Dermis blood vessel endothelial cell (primary cell): ENCODE measurements around the gene PPP1R12B. TPM values are rescaled to one million over a fixed set of nuclear protein-coding genes. Genes with fewer than 3 reads are reported as not detected.
"Not testable (repeated sequence)": the region's sequence is repeated elsewhere in the genome, so short reads cannot be mapped to it uniquely, and the experiment has no call there.

Experiments used
- DNase-seq: peaks from one replicate; pipeline ENCODE4 v3.0.0; 2010
- total RNA-seq: library from RNA; depleted of rRNA; stranded (reverse); fragments of >200 nt; gene quantifications from 2 replicates; pipeline ENCODE4 v1.2.3, GENCODE V29; 2014

PPP1R12B gene
- total RNA-seq, 1 donor from 2014 or later, result 15.8 TPM

DNA sequence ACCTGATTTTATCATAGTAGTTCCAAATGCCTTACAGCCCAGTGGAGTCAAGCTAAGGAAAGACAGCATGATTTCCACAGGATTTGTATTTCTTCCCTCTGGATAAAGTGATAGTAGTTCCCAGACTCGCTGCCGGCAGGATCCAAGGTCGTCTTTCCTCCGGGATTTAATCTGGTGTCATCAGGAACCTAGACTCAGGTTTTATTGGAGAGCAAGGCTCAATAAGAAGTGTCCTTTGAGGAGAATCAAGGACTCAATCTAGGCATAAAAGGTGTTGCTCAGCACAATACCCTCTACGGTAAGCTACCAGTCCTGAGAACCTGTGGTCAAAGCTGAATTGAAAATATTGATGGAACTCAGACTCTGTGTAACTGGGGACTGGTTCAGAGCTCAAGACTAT, 191.1 kb downstream of the PPP1R12B start:
- not testable (repeated sequence) for DNase-seq

GRCh38 chr1:202540014-202540413, 191.5 kb downstream of the PPP1R12B start:
- no peak for DNase-seq

GRCh38 chr1:202540448-202540847, 191.9 kb downstream of the PPP1R12B start:
- no peak for DNase-seq

DNA sequence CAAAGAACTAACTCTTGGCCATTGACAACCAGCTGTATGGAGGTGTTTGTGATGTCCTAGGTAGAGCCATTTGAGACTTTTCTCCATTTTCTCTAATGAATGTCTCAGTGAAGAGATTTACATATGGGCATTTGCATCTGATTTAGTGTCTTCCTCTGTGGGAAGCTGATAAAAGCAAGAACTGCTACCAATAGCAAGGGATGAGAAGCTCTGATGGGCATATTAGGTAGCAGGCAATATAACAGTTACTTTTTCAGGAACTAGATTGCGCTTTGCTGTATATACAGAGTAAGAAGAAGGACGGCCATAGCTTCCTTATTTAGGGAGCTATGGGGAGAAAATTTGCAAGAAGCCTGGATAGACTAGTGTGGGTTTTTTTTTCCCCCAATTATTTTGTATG, 192.4 kb downstream of the PPP1R12B start:
- DNase-seq, result not testable (repeated sequence)

GRCh38 chr1:202542415-202542814, 193.9 kb downstream of the PPP1R12B start:
- not testable (repeated sequence) for DNase-seq

- not testable (repeated sequence) for DNase-seq
Observed at GRCh38 chr1:202543537-202543936, 195.0 kb downstream of the PPP1R12B start.

- DNase-seq, result not testable (repeated sequence)
Observed at GRCh38 chr1:202544766-202545449, 196.4 kb downstream of the PPP1R12B start.

DNA sequence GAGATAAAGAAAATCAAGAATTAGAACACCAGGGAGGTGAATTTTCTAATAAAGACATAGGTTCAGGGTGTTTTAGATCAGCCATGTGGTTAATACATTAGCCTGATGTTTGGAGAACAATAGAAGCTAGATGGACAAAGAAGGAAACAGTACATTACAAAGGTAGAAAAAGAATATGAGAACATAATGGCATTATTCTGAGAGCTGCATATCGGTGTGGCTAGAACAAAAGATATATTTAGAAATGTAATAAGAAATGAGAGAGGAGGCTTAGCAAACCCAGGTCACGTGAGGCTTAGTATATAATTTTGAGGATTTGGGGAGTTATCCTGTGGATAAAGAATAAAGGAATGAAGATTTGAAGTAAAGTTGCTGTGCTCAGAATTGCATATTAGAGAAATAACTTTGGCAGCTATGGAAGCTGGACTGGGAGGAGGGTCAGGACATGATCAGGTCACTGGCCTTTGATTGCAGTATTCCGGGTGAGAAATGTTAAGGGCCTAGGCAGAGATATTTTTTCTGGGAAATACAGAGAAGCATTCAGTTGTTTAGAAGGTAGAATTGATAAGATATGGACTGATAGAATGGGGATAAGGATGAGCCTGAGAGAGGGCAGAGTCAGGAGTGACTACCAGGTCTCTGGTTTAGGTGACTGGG, 197.3 kb downstream of the PPP1R12B start:
- not testable (repeated sequence) for DNase-seq

- DNase-seq, result not testable (repeated sequence)
Observed at GRCh38 chr1:202546377-202546776, 197.9 kb downstream of the PPP1R12B start.

- DNase-seq, result not testable (repeated sequence)
Observed at GRCh38 chr1:202546796-202547195, 198.3 kb downstream of the PPP1R12B start.

DNA sequence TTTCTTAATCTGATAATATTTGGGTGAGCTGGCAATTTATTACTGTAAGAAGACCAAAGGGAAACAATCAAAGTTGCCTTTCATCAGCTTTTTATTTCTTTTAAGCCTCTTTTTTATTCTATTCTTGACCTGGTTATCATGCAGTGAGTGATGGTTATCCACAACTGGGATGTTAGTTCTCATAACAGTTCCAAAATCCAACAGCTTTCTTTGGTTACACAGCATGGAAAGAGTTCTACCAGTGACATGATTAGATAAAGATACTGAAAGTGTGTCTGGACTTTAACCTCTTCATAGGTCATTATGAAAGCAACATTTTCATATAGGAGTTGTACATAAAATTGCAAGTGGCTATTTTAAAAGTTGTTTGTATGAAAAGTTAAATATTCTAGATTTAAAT, 198.7 kb downstream of the PPP1R12B start:
- DNase-seq, result no peak

GRCh38 chr1:202550088-202550487, 201.6 kb downstream of the PPP1R12B start:
- DNase-seq, result not testable (repeated sequence)

DNA sequence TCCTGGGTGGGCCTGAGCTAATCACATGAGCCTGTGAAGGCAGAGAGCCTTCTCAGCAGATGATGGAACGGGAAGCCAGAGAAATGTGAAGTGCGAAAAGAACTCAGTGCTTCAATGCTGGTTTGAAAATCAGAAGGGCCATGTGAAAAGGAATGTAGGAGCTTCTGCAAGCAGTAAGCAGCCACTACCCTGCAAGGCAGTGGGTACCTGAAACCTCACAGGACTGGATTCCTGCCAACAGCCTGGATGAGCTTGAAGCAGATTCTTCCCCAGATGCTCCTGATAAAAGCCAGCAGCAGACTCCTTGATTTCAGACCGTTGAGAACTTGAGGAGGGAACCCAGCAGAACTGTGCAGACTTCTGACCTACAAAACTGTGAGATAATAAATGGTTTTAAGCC, 203.2 kb downstream of the PPP1R12B start:
- no peak for DNase-seq

- not testable (repeated sequence) for DNase-seq
Observed at GRCh38 chr1:202552615-202553014, 204.1 kb downstream of the PPP1R12B start.

DNA sequence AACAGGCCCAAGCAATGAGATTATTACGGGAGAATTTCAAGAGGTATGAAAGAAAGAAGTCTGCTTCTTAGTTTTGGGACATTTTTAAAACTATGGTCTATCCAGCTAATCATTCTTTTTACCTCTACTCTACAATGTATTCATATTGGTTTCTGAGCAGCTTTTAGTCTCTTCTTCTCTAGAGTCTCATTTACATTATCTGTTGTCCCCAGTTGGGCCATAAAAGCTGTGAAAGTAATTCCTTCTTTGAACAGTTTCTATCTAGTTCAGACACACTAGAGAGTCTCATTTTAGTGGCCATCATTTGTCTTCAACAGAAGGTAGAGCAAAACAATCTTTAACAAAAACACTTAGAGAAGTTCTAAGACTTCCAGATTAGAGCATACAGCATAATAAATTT, 204.6 kb downstream of the PPP1R12B start:
- DNase-seq, result not testable (repeated sequence)

- DNase-seq, result no peak
Observed at GRCh38 chr1:202553560-202554038, 205.1 kb downstream of the PPP1R12B start.

DNA sequence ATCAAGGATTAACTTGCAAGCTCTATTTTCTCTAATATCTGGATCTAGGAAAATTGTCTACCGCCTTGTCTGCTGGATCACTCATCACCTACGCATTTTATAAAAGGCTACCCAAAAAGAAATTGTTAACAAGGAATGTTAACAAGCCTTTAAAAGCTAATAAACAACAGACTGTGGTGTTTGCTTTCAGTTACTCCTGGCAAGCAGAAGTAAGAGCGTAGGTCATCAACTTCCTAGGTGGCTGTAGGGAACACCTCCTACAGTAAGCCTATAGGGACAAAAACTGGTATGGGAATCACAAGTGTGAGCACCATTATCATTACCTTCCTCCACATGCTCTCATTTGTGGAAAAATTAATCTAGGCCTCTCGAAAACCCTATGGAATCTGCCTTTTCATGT, 206.1 kb downstream of the PPP1R12B start:
- not testable (repeated sequence) for DNase-seq

GRCh38 chr1:202556037-202556436, 207.5 kb downstream of the PPP1R12B start:
- DNase-seq, result not testable (repeated sequence)

DNA sequence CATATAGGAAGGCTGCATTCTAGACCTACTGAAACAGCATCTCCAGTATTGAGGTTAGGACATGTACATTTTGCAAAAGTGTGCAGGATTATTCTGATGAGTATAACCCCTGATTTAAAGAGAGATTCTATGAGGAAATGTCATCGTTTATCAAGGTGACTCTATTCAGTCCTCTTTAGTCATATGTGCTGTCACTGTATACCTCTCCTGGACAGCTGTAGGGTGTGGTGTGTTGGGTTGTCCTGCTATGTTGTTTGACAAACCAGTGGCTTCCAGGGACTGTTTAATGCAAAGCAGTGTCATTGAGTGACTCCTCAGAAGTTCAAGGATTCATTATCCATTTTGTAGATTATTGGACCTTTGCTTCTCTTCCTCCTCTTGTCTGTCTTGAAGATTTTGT, 209.2 kb downstream of the PPP1R12B start:
- not testable (repeated sequence) for DNase-seq

DNA sequence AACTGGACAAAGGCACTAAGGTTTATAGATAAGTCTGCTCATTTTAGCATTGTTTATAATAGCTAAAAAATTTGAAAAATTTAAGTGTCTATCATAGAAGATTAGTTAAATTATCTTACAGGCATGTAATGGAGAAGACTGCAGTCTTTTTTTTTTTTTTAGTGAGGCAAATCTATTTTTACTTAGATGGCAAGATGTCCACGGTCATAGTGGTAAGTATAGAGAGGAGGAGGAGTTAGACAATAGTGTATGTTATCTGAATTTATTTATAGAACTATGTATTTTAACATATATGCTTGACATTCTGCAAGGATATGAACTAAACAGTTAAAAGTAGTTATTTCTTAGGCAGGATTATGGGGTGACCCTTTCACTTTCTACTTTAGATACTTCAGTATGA, 212.7 kb downstream of the PPP1R12B start:
- no peak for DNase-seq

DNA sequence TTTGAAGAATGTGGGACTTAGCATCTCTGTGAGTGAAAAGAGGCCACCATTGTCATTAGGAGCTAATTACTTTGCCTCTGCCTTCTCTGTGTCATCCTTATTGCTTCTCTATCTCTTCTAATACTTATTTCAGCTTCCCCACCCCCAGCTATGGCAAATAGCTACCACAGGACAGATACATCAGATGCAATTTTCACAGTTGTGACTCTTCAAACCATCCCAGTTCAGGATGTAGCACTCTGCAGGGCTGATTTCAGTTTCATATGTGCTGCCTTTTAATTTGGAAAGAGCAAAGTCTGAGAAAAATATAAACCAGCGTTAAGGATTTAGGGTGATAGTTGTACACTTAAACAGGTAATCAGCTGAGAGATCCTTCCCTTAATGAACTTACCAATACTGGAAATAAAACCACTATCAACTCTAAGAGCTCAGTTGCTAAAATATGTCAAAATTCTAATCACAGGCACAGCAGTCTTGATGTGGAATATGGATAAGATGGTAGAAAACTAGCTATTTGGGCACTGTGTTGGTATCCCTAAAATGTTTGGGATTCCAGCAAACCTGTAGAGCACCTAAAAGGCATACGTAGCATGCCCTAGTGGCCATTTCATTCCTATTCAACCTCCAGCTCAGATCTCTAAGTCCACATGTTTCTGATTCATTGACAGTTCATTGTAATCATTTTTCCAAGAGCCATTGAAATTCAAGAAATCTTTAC, 213.4 kb downstream of the PPP1R12B start:
- DNase-seq, result no peak

DNA sequence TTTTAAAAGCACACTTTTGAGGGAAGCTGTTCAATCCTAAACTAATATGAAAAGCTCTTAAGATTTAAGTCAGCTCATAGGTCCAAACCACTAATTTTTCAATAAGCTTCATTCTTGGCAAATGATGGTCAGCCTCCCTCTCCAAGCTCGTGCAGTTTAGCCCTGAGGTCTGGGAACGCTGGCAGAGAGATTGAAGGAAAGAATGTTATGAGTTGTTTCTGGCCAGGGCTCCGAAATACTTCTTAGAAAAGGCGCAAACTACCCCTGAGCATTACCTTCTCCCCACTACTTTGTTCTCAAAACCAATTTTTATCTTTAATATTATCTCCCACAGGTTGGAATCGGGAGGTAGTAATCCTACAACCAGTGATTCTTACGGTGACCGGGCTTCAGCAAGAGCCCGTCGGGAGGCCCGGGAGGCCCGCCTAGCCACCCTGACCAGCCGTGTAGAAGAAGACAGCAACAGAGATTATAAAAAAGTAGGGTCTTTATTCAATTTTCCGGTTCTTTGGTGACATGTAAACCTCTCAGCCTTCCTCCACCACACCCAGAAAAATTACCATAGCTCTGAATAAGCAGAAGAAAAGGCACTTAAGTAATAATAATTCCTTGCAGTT, 214.1 kb downstream of the PPP1R12B start:
- no peak for DNase-seq

DNA sequence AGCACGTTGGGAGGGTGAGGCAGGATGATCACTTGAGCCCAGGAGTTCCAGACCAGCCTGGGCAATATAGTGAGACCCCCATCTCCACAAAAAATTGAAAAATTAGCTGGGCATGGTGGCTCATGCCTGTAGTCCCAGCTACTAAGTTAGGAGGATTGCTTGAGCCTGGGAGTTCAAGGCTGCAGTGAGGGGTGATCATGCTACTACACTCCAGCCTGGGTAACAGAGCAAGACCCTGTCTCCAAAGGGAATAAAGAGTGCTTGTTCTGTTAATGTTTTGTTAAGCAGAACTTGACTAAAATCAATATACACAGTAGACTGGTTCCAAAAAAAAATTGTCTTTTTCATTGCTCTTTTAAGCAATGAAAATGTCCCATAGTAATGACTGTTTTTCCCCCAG, 215.3 kb downstream of the PPP1R12B start:
- DNase-seq, result no peak
